Measurements from ENCODE around the gene EPHB2. TPM values are rescaled to one million over a fixed set of nuclear protein-coding genes. Genes with fewer than 3 reads are reported as not detected.

Gene EPHB2
- total and polyA plus RNA-seq, 2 donors (not counting 1 experiment from before 2014, with no cell fraction given) = 0.07 to 0.39 TPM

- no peak overlapping the region for H3K4me3 ChIP-seq (ENCODE audit: control extremely low read depth in 1 of 5, extremely low read depth in 1 of 5, insufficient read depth in 1 of 5, low read depth in 2 of 5, low read length in 4 of 5)
- H3K9me3 ChIP-seq (ENCODE audit: control extremely low read depth in 1 of 3, control insufficient read depth in 2 of 3, insufficient read depth in 1 of 3, low read length in 2 of 3) = no peaks in the 10 kb centered on the region
- WGBS (ENCODE audit: insufficient coverage) = 62% methylated on average over 4 of the region's 8 CpGs
- Mint-ChIP-seq H3K27me3 (peaks cover 4% of the 10 kb centered on the region), H3K27ac (no peak overlapping the region), H3K9me3 (ENCODE audit: insufficient read depth) (no peaks in the 10 kb centered on the region), H3K4me3 (no peak overlapping the region), H3K4me1 (no peaks in the 10 kb centered on the region)
- DNase-seq (no peak), ATAC-seq (ENCODE audit: low read depth) (no peak)
- no peak overlapping the region for H2AFZ ChIP-seq (ENCODE audit: insufficient read depth, low read depth, low read length, poor library complexity, severe bottlenecking)
- no peaks in the 10 kb centered on the region for H3K27me3 ChIP-seq (replicated peaks in 1 of 4; ENCODE audit: control extremely low read depth in 1 of 4, control insufficient read depth in 3 of 4, insufficient read depth in 4 of 4, low read length in 3 of 4)
- no peaks in the 10 kb centered on the region for H3K79me2 ChIP-seq (ENCODE audit: control insufficient read depth, insufficient read depth, low read length)
- H3K9ac ChIP-seq (ENCODE audit: low read length) = no peak overlapping the region
- no peaks in the 10 kb centered on the region for H3K36me3 ChIP-seq (replicated peaks in 1 of 2; ENCODE audit: control extremely low read depth in 1 of 2, control insufficient read depth in 1 of 2, extremely low read depth in 1 of 2, insufficient read depth in 2 of 2, low read length in 1 of 2)
- intact Hi-C loops (cut with micrococcal nuclease) = no loop called here
- no peaks in the 10 kb centered on the region for H4K20me1 ChIP-seq (ENCODE audit: control insufficient read depth, insufficient read depth, low read length, poor library complexity, severe bottlenecking)
- no peak overlapping the region for H3K4me2 ChIP-seq (replicated peaks; ENCODE audit: low read depth, low read length, poor library complexity, severe bottlenecking)
- POLR2A ChIA-PET = no interaction called here
- H3K4me1 ChIP-seq (ENCODE audit: control insufficient read depth in 2 of 2, insufficient read depth in 2 of 2, low read length in 2 of 2) = no peaks in the 10 kb centered on the region
- H3K27ac ChIP-seq (ENCODE audit: low read length in 2 of 2) = no peak overlapping the region
- CTCF ChIA-PET = no interaction called here
- TF ChIP-seq CTCF (IDR thresholded peaks at IDR 0.05) = no peak
- no peak for TF ChIP-seq EZH2 (IDR thresholded peaks at IDR 0.05; ENCODE audit: borderline replicate concordance, insufficient read depth, low read depth, low read length, poor library complexity, severe bottlenecking)
These were observed 84.2 kb downstream of the EPHB2 start for GRCh38 chr1:22794647-22795365.

DNA sequence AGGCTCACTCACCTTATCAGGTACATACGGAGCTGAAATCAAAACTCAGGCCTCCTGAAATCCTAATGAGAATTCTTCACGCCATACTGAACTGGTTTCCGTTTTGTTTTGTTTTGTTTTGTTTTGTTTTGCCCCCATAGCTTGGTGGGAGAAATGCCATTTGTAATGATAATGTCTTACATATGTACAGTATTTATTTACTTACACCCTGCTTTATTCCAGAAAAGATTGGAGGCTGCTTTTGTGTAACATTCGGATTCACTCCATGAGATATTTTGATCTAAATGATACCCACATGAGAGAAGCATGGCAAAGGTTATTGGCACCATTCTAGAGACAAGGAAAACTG lies 84.7 kb downstream of the EPHB2 start:
- peaks cover 4% of the 10 kb centered on the region for H3K27me3 Mint-ChIP-seq
- CTCF ChIA-PET = no interaction called here
- POLR2A ChIA-PET = no interaction called here
- H3K4me3 ChIP-seq (ENCODE audit: control extremely low read depth in 1 of 5, extremely low read depth in 1 of 5, insufficient read depth in 1 of 5, low read depth in 2 of 5, low read length in 4 of 5) = no peak overlapping the region
- no peak overlapping the region for H3K4me2 ChIP-seq (replicated peaks; ENCODE audit: low read depth, low read length, poor library complexity, severe bottlenecking)
- DNase-seq (no peak), ATAC-seq (ENCODE audit: low read depth) (no peak)
- no peak overlapping the region for H3K9ac ChIP-seq (ENCODE audit: low read length)
- no peaks in the 10 kb centered on the region for H3K27me3 ChIP-seq (replicated peaks in 1 of 4; ENCODE audit: control extremely low read depth in 1 of 4, control insufficient read depth in 3 of 4, insufficient read depth in 4 of 4, low read length in 3 of 4)
- no peak overlapping the region for H3K27ac Mint-ChIP-seq
- H3K36me3 ChIP-seq (replicated peaks in 1 of 2; ENCODE audit: control extremely low read depth in 1 of 2, control insufficient read depth in 1 of 2, extremely low read depth in 1 of 2, insufficient read depth in 2 of 2, low read length in 1 of 2) = no peaks in the 10 kb centered on the region
- TF ChIP-seq CTCF (IDR thresholded peaks at IDR 0.05) = no peak
- no peak for TF ChIP-seq EZH2 (IDR thresholded peaks at IDR 0.05; ENCODE audit: borderline replicate concordance, insufficient read depth, low read depth, low read length, poor library complexity, severe bottlenecking)
- H3K4me1 Mint-ChIP-seq = no peaks in the 10 kb centered on the region
- no peak overlapping the region for H3K27ac ChIP-seq (ENCODE audit: low read length in 2 of 2)
- intact Hi-C loops (cut with micrococcal nuclease) = no loop called here
- H3K9me3 ChIP-seq (ENCODE audit: control extremely low read depth in 1 of 3, control insufficient read depth in 2 of 3, insufficient read depth in 1 of 3, low read length in 2 of 3) = no peaks in the 10 kb centered on the region
- H3K9me3 Mint-ChIP-seq (ENCODE audit: insufficient read depth) = no peaks in the 10 kb centered on the region
- H3K4me1 ChIP-seq (ENCODE audit: control insufficient read depth in 2 of 2, insufficient read depth in 2 of 2, low read length in 2 of 2) = no peaks in the 10 kb centered on the region
- no peaks in the 10 kb centered on the region for H4K20me1 ChIP-seq (ENCODE audit: control insufficient read depth, insufficient read depth, low read length, poor library complexity, severe bottlenecking)
- no CpG with 5 or more reads among the region's 4 CpGs for WGBS (ENCODE audit: insufficient coverage)
- no peaks in the 10 kb centered on the region for H3K79me2 ChIP-seq (ENCODE audit: control insufficient read depth, insufficient read depth, low read length)
- H2AFZ ChIP-seq (ENCODE audit: insufficient read depth, low read depth, low read length, poor library complexity, severe bottlenecking) = no peak overlapping the region
- H3K4me3 Mint-ChIP-seq = no peak overlapping the region

All from B cell (primary cell).